CD1c-positive myeloid dendritic cell (primary cell): ENCODE results near the gene RHOT1.

ENCODE experiments used
- DNase-seq: peaks from one replicate; pipeline ENCODE4 v3.0.0-alpha.2; 2016; ENCODE audit errors: extremely low spot score

Gene RHOT1

GRCh38 chr17:32268734-32269288, 126.5 kb downstream of the RHOT1 start:
- DNase-seq = no peak

GRCh38 chr17:32269377-32269776, 127.1 kb downstream of the RHOT1 start:
- DNase-seq = peak; percentile 20

GRCh38 chr17:32271844-32272243, 129.5 kb downstream of the RHOT1 start:
- DNase-seq = no peak

GRCh38 chr17:32274101-32274500, 131.8 kb downstream of the RHOT1 start:
- DNase-seq = no peak

DNA sequence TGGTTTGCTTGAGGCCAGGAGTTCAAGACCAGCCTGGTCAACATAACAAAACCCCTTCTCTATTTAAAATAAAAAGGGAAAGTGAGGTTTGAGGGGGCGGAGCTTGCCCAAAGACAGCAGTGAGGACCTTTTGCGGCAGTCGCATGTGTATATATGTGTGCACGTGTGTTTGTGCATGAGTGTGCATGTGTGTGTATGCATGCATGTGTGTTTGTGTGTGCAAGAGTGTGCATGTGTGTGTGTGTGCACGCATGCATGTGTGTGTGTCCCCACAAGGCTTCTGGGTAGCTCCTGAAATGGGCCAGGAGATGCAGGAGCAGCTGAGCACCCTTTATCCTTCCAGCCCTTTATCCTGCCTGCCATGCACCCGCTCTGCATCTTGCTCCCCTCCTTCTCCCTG, 132.3 kb downstream of the RHOT1 start:
- DNase-seq = no peak
